GM12878 (cell line): ENCODE results near the gene PEX12.

Experiments used
- ATF2 ChIP-seq: IDR thresholded peaks from 2 replicates; pipeline ENCODE4 v1.6.1; 2012; ENCODE audit warnings: low read length, inconsistent platforms
- CREM ChIP-seq: IDR thresholded peaks from 2 replicates; pipeline ENCODE4 v1.6.1; 2014; ENCODE audit warnings: antibody characterized with exemption, low read depth
- EP300 ChIP-seq, 2 experiments: fragments of 150-350 bp in 1 of 2; IDR thresholded peaks; 2 replicates each; pipeline ENCODE4 v1.6.1; 2011 to 2012; ENCODE audit warnings: low read depth in 2 of 2, low read length in 2 of 2, borderline replicate concordance in 1 of 2, improper control_type of control experiment in 1 of 2, inconsistent platforms in 1 of 2; ENCODE audit not compliant: control insufficient read depth in 1 of 2
- GATAD2B ChIP-seq: fragments of 450-650 bp; conservative IDR thresholded peaks from 2 replicates; pipeline ENCODE4 v1.6.1; 2017; ENCODE audit warnings: low read depth, mild to moderate bottlenecking, moderate library complexity
- JUNB ChIP-seq: IDR thresholded peaks from 2 replicates; pipeline ENCODE4 v1.6.1; 2016; ENCODE audit warnings: antibody characterized with exemption, mild to moderate bottlenecking
- POLR2A ChIP-seq: IDR thresholded peaks from 2 replicates; pipeline ENCODE4 v1.6.1; 2011; ENCODE audit warnings: low read depth, mild to moderate bottlenecking, low read length
- POLR2AphosphoS5 ChIP-seq: IDR thresholded peaks from 2 replicates; pipeline ENCODE4 v1.6.1; 2011; ENCODE audit warnings: mild to moderate bottlenecking, low read length, inconsistent platforms
- RBBP5 ChIP-seq: fragments of 200-600 bp; sonication (generic); conservative IDR thresholded peaks from 2 replicates; pipeline ENCODE4 v1.6.1; 2016
- SMC3 ChIP-seq: IDR thresholded peaks from 2 replicates; pipeline ENCODE4 v1.6.1; 2011; ENCODE audit warnings: low read length, improper control_type of control experiment, borderline replicate concordance
- SREBF2 ChIP-seq: IDR thresholded peaks from 2 replicates; pipeline ENCODE4 v1.6.1; 2012; ENCODE audit warnings: mild to moderate bottlenecking, low read length
- TARDBP ChIP-seq: IDR thresholded peaks from 2 replicates; pipeline ENCODE4 v1.6.1; 2016; ENCODE audit warnings: borderline replicate concordance
- YY1 ChIP-seq: IDR thresholded peaks from 2 replicates; pipeline ENCODE4 v1.6.1; 2011; ENCODE audit warnings: low read depth, mild to moderate bottlenecking, low read length
- TF ChIP-seq, protein P1 (sequence below): IDR thresholded peaks from 2 replicates; pipeline ENCODE4 v1.6.1; 2012; ENCODE audit warnings: mild to moderate bottlenecking, low read depth, low read length
- TF ChIP-seq, protein P2 (sequence below), 3 experiments: IDR thresholded peaks in 2 of 3; conservative IDR thresholded peaks in 1 of 3; 2 replicates each; pipeline ENCODE4 v1.5.1; 2011; ENCODE audit warnings: low read depth in 3 of 3, low read length in 3 of 3, mild to moderate bottlenecking in 3 of 3, control low read depth in 2 of 3, moderate library complexity in 2 of 3, inconsistent platforms in 1 of 3, mixed read lengths in 1 of 3; ENCODE audit not compliant: control insufficient read depth in 2 of 3, insufficient read depth in 1 of 3; ENCODE audit errors: extremely low read depth in 1 of 3

DNA sequence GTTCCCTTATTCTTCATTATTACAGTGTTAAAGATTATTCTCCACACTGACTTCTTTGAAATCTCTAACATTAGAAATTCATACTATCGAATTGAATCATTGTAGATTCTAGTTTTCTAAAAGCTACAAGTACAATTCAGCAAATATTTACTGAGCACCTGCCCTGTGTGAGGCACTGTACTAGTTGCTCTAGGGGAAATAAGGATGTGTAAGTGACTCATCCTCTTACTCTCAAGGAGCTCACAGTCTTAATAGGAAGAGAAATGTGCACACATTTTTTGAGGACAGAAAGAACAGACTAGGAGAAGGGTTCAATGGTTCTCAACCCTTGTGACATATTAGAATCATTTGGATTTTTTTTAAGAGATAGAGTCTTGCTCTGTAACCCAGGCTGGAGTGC, 33.2 kb downstream of the PEX12 start:
- TF ChIP-seq, protein P1, sequence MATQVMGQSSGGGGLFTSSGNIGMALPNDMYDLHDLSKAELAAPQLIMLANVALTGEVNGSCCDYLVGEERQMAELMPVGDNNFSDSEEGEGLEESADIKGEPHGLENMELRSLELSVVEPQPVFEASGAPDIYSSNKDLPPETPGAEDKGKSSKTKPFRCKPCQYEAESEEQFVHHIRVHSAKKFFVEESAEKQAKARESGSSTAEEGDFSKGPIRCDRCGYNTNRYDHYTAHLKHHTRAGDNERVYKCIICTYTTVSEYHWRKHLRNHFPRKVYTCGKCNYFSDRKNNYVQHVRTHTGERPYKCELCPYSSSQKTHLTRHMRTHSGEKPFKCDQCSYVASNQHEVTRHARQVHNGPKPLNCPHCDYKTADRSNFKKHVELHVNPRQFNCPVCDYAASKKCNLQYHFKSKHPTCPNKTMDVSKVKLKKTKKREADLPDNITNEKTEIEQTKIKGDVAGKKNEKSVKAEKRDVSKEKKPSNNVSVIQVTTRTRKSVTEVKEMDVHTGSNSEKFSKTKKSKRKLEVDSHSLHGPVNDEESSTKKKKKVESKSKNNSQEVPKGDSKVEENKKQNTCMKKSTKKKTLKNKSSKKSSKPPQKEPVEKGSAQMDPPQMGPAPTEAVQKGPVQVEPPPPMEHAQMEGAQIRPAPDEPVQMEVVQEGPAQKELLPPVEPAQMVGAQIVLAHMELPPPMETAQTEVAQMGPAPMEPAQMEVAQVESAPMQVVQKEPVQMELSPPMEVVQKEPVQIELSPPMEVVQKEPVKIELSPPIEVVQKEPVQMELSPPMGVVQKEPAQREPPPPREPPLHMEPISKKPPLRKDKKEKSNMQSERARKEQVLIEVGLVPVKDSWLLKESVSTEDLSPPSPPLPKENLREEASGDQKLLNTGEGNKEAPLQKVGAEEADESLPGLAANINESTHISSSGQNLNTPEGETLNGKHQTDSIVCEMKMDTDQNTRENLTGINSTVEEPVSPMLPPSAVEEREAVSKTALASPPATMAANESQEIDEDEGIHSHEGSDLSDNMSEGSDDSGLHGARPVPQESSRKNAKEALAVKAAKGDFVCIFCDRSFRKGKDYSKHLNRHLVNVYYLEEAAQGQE, result no peak
- TF ChIP-seq, protein P2, sequence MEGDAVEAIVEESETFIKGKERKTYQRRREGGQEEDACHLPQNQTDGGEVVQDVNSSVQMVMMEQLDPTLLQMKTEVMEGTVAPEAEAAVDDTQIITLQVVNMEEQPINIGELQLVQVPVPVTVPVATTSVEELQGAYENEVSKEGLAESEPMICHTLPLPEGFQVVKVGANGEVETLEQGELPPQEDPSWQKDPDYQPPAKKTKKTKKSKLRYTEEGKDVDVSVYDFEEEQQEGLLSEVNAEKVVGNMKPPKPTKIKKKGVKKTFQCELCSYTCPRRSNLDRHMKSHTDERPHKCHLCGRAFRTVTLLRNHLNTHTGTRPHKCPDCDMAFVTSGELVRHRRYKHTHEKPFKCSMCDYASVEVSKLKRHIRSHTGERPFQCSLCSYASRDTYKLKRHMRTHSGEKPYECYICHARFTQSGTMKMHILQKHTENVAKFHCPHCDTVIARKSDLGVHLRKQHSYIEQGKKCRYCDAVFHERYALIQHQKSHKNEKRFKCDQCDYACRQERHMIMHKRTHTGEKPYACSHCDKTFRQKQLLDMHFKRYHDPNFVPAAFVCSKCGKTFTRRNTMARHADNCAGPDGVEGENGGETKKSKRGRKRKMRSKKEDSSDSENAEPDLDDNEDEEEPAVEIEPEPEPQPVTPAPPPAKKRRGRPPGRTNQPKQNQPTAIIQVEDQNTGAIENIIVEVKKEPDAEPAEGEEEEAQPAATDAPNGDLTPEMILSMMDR (IDR thresholded peaks at IDR 0.05 in 2 of 3, conservative IDR thresholded peaks at IDR 0.05 in 1 of 3; ENCODE audit: control insufficient read depth in 2 of 3, extremely low read depth in 1 of 3, insufficient read depth in 1 of 3, low read depth in 3 of 3, low read length in 3 of 3), result no peak
- TF ChIP-seq SMC3 (no peak), CREM (no peak), ATF2 (no peak), RBBP5 (no peak), EP300 (IDR thresholded peaks at IDR 0.05; ENCODE audit: borderline replicate concordance in 1 of 2, control insufficient read depth in 1 of 2, low read depth in 2 of 2, low read length in 2 of 2) (no peak), POLR2AphosphoS5 (no peak), GATAD2B (no peak), TARDBP (no peak), YY1 (no peak), JUNB (no peak), SREBF2 (no peak), POLR2A (no peak)
